Subcutaneous preadipocyte (primary cell): ENCODE measurements around the gene FANCM. TPM values are rescaled to one million over a fixed set of nuclear protein-coding genes. Genes with fewer than 3 reads are reported as not detected.
A peak's percentile ranks its signal among the peaks of the same experiment; 100 is the strongest.

Source experiments
- small RNA-seq: library from RNA; depleted of rRNA; stranded (forward); fragments of <200 nt; gene quantifications from one replicate; pipeline ENCODE3, GENCODE V24; 2012
- total RNA-seq: library from RNA; depleted of rRNA; stranded (reverse); fragments of >200 nt; gene quantifications from 2 replicates; pipeline ENCODE4 v1.2.3, GENCODE V29; 2012

FANCM gene, protein sequence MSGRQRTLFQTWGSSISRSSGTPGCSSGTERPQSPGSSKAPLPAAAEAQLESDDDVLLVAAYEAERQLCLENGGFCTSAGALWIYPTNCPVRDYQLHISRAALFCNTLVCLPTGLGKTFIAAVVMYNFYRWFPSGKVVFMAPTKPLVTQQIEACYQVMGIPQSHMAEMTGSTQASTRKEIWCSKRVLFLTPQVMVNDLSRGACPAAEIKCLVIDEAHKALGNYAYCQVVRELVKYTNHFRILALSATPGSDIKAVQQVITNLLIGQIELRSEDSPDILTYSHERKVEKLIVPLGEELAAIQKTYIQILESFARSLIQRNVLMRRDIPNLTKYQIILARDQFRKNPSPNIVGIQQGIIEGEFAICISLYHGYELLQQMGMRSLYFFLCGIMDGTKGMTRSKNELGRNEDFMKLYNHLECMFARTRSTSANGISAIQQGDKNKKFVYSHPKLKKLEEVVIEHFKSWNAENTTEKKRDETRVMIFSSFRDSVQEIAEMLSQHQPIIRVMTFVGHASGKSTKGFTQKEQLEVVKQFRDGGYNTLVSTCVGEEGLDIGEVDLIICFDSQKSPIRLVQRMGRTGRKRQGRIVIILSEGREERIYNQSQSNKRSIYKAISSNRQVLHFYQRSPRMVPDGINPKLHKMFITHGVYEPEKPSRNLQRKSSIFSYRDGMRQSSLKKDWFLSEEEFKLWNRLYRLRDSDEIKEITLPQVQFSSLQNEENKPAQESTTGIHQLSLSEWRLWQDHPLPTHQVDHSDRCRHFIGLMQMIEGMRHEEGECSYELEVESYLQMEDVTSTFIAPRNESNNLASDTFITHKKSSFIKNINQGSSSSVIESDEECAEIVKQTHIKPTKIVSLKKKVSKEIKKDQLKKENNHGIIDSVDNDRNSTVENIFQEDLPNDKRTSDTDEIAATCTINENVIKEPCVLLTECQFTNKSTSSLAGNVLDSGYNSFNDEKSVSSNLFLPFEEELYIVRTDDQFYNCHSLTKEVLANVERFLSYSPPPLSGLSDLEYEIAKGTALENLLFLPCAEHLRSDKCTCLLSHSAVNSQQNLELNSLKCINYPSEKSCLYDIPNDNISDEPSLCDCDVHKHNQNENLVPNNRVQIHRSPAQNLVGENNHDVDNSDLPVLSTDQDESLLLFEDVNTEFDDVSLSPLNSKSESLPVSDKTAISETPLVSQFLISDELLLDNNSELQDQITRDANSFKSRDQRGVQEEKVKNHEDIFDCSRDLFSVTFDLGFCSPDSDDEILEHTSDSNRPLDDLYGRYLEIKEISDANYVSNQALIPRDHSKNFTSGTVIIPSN (N-terminal part only)
- 9.2 and 10.8 TPM in 2 replicates for total RNA-seq

DNA sequence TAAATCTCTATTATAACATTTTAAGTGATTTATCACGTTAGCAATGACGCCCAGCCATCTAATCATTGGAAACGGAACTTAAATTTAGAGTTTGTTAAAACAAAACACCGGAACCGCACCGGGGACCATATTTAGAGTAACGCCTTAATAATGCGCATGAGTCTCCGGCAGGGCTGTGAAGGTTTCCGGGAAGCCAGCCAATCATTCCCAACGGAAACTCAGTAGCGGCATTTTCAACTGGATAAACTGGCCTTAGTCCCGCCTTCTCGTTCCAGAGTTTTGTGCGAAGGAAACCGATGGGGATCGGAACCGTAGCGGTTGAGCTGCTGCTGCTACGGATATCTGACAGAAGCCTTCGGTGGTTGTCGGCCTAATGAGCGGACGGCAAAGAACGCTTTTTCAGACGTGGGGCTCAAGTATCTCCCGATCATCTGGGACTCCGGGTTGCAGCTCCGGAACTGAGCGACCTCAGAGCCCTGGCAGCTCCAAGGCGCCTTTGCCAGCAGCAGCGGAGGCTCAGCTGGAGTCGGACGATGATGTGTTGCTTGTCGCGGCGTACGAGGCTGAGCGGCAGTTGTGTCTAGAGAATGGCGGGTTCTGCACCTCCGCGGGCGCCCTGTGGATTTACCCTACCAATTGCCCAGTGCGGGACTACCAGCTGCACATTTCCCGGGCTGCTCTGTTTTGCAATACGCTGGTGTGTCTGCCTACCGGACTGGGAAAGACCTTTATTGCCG lies at the start of gene FANCM:
FANCM (plus strand) TSS at position 272 of the 737 bp plus-strand sequence; CDS start at position 374, 102 bp downstream.

DNA sequence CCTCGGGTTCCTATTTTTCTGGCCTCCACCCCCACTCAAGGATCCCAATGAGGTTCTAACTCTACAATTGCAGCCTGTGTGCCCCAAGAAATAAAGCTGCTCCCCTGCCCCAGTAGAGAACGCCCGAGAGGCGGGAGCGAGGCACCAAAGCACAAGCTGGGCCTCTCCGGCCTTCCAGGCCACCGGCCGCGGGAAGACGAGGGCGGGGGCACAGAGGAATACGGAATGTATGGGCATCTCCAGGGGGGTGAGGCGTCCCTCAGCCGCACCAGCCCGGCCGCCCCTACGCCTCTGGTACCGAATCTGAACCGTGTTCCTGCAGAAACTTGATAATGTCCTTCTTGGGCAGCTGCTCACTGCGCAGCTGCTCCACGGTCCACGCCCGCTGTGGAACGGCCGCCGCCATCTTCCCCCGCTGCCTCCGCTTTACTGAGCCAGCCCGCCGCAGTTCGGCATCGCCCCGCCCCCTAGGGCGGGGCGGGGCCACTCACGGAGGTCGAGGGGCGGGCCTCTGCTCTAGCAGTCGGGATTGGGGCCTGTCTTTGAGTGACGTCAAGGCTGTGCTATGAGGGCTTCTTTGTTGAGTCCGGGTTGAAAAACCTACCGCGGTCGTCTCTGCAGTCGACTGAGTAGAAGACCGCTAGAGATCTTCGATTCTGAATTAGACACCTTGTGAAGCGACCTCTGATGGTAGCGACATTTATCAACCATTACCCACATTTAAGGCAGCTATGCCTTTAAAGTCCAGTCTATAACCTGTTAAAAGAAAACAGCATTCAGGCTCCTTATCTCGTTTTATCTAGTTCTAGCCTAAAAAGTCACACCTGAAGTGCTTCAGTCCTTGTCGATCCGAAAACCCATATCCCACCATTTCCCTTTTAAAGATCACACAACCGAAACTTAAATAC lies 1.4 kb upstream of the FANCM start, which contains the start of gene FKBP3:
FKBP3 (minus strand) TSS at position 431 of the 908 bp plus-strand sequence; CDS start at position 406, 25 bp downstream.

Small RNA genes lying within 50 kb of the gene (small RNA-seq; reads per million reads assigned to genes)
- gene RF00151 (not detected), gene SNORD127 (19,281 reads per million, percentile 100 among the genes with 10 or more reads in this experiment)

Other genes with a start within 250 kb of the FANCM start
- 5.7 and 8.1 TPM in 2 replicates for gene KLHL28, start 174.0 kb upstream of the FANCM start, total RNA-seq
- 15.1 and 19.9 TPM in 2 replicates for gene TOGARAM1, start 173.7 kb upstream of the FANCM start, total RNA-seq
- gene PRPF39, start 51.8 kb upstream of the FANCM start, total RNA-seq: 23.9 and 30.1 TPM in 2 replicates
- 19.5 and 23.1 TPM in 2 replicates for gene FKBP3, start 1.4 kb upstream of the FANCM start, total RNA-seq
- 35.3 and 51.8 TPM in 2 replicates for gene MIS18BP1, start 117.3 kb downstream of the FANCM start, total RNA-seq